Measurements from ENCODE around the gene RECQL5. TPM values are rescaled to one million over a fixed set of nuclear protein-coding genes. Genes with fewer than 3 reads are reported as not detected.
A peak's percentile ranks its signal among the peaks of the same experiment; 100 is the strongest.

The RECQL5 gene
- total RNA-seq, 4 donors from 2014 or later, result 23.2 to 51.9 (median 34.7) TPM

- Histone ChIP-seq H3K9me3 (no peaks in the 10 kb centered on the region), H3K4me1 (no peaks in the 10 kb centered on the region), H3K27ac (peak overlapping the region in 1 of 4 donors; percentile 31), H3K4me3 (no peak overlapping the region), H3K27me3 (no peaks in the 10 kb centered on the region), H3K36me3 (peaks cover 3 to 100% (median 16%) of the 10 kb centered on the region in 3 donors)
- DNase-seq (ENCODE audit: low spot score in 2 of 2), result no peak
- no peak for TF ChIP-seq EP300 (IDR thresholded peaks at IDR 0.05)
- no peak for TF ChIP-seq POLR2A (IDR thresholded peaks at IDR 0.05)
- TF ChIP-seq CTCF (IDR thresholded peaks at IDR 0.05), result no peak
- WGBS, 2 donors, result 88 to 91% methylated on average over 22 to 23 of the region's 24 CpGs
These were observed 50.3 kb downstream of the RECQL5 start for GRCh38 chr17:75616521-75617122.

- 73 to 91% methylated on average over 3 to 10 of the region's 11 CpGs for WGBS, 2 donors
- TF ChIP-seq CTCF (IDR thresholded peaks at IDR 0.05) (no peak), EP300 (IDR thresholded peaks at IDR 0.05) (no peak), POLR2A (IDR thresholded peaks at IDR 0.05) (no peak)
- H3K27me3 ChIP-seq, result no peaks in the 10 kb centered on the region
- DNase-seq (ENCODE audit: low spot score in 2 of 2), result no peak
- no peak overlapping the region for H3K27ac ChIP-seq
- H3K36me3 ChIP-seq, result peaks cover 3 to 100% (median 10%) of the 10 kb centered on the region in 3 donors
- no peak overlapping the region for H3K4me3 ChIP-seq
- no peaks in the 10 kb centered on the region for H3K9me3 ChIP-seq
- H3K4me1 ChIP-seq, result no peaks in the 10 kb centered on the region
These were observed 51.7 kb downstream of the RECQL5 start for GRCh38 chr17:75615301-75615700.

- H3K27ac ChIP-seq, result no peak overlapping the region
- no peak overlapping the region for H3K4me3 ChIP-seq
- no peak for DNase-seq (ENCODE audit: low spot score in 2 of 2)
- no peaks in the 10 kb centered on the region for H3K4me1 ChIP-seq
- peaks cover 3 to 100% (median 10%) of the 10 kb centered on the region in 3 donors for H3K36me3 ChIP-seq
- H3K9me3 ChIP-seq, result no peaks in the 10 kb centered on the region
- 51 to 59% methylated on average over 11 to 15 of the region's 19 CpGs for WGBS, 2 donors
- no peak for TF ChIP-seq POLR2A (IDR thresholded peaks at IDR 0.05)
- H3K27me3 ChIP-seq, result no peaks in the 10 kb centered on the region
These were observed 52.2 kb downstream of the RECQL5 start for GRCh38 chr17:75614556-75615270.

GRCh38 chr17:75614006-75614405 lies 52.9 kb downstream of the RECQL5 start:
- H3K36me3 ChIP-seq, result peaks cover 3 to 94% (median 10%) of the 10 kb centered on the region in 3 donors

GRCh38 chr17:75612906-75613626 lies 53.9 kb downstream of the RECQL5 start:
- no peaks in the 10 kb centered on the region for H3K27me3 ChIP-seq
- 91 to 93% methylated on average over 12 to 14 of the region's 27 CpGs for WGBS, 2 donors
- H3K9me3 ChIP-seq, result no peaks in the 10 kb centered on the region
- peaks cover 1 to 92% (median 6%) of the 10 kb centered on the region in 3 donors for H3K36me3 ChIP-seq
- no peak overlapping the region for H3K4me3 ChIP-seq
- H3K27ac ChIP-seq, result no peak overlapping the region
- DNase-seq (ENCODE audit: low spot score in 2 of 2), result no peak
- H3K4me1 ChIP-seq, result no peaks in the 10 kb centered on the region
- TF ChIP-seq CTCF (IDR thresholded peaks at IDR 0.05) (no peak), POLR2A (IDR thresholded peaks at IDR 0.05) (no peak), EP300 (IDR thresholded peaks at IDR 0.05) (no peak)

More at GRCh38 chr17:75614006-75614405, 52.9 kb downstream of the RECQL5 start:
- no peak for DNase-seq (ENCODE audit: low spot score in 2 of 2)
- Histone ChIP-seq H3K9me3 (no peaks in the 10 kb centered on the region), H3K4me3 (no peak overlapping the region), H3K27ac (no peak overlapping the region), H3K27me3 (no peaks in the 10 kb centered on the region), H3K4me1 (no peaks in the 10 kb centered on the region)
- 75 to 93% methylated on average over 5 to 12 of the region's 12 CpGs for WGBS, 2 donors
- TF ChIP-seq EP300 (IDR thresholded peaks at IDR 0.05) (no peak), CTCF (IDR thresholded peaks at IDR 0.05) (no peak), POLR2A (IDR thresholded peaks at IDR 0.05) (no peak)

All from tibial nerve (tissue), 4 donors.